HepG2 (cell line): ENCODE measurements around the gene MBLAC1. TPM values are rescaled to one million over a fixed set of nuclear protein-coding genes. Genes with fewer than 3 reads are reported as not detected.

Experiments
- AGO2 ChIP-seq: fragments of 200-400 bp; formaldehyde crosslinking; optimal IDR thresholded peaks from 2 replicates; pipeline ENCODE3; 2017; ENCODE audit warnings: mild to moderate bottlenecking, low read depth, low read length, moderate library complexity
- CREB1 ChIP-seq, 2 experiments: fragments of 450-650 bp in 1 of 2; IDR thresholded peaks; 2 replicates each; pipeline ENCODE4 v1.6.1; 2016 to 2017; ENCODE audit warnings: control low read depth in 1 of 2, mild to moderate bottlenecking in 1 of 2, missing compliant biosample characterization in 1 of 2, missing genetic modification characterization in 1 of 2
- GLMP ChIP-seq: sonication (generic); formaldehyde crosslinking; IDR thresholded peaks from 2 replicates; pipeline ENCODE4 v1.9.0; 2021; ENCODE audit warnings: missing genetic modification reagents, mild to moderate bottlenecking, borderline replicate concordance
- JUND ChIP-seq: sonication (generic); formaldehyde crosslinking; IDR thresholded peaks from 2 replicates; pipeline ENCODE4 v1.8.0; 2022; ENCODE audit warnings: mild to moderate bottlenecking, missing genetic modification reagents
- KLF12 ChIP-seq: sonication (generic); formaldehyde crosslinking; IDR thresholded peaks from 2 replicates; pipeline ENCODE4 v1.4.0; 2020; ENCODE audit warnings: missing genetic modification reagents, borderline replicate concordance
- MBNL3 ChIP-seq: fragments of 250-450 bp; sonication (Bioruptor Pico); conservative IDR thresholded peaks from 2 replicates; pipeline ENCODE4 v1.8.0; 2022; ENCODE audit warnings: mild to moderate bottlenecking, inconsistent platforms
- PBX2 ChIP-seq: IDR thresholded peaks from 2 replicates; pipeline ENCODE4 v1.6.1; 2016; ENCODE audit warnings: control low read depth
- PHF20 ChIP-seq: sonication (generic); formaldehyde crosslinking; IDR thresholded peaks from 2 replicates; pipeline ENCODE4 v1.5.0; 2020; ENCODE audit warnings: mild to moderate bottlenecking, missing genetic modification reagents
- SMARCC2 ChIP-seq: fragments of 450-650 bp; IDR thresholded peaks from 2 replicates; pipeline ENCODE4 v1.6.1; 2017; ENCODE audit warnings: antibody characterized with exemption, mild to moderate bottlenecking
- U2AF2 ChIP-seq: fragments of 200-400 bp; formaldehyde crosslinking; IDR thresholded peaks from 2 replicates; pipeline ENCODE4 v1.6.1; 2017; ENCODE audit warnings: low read depth, mild to moderate bottlenecking, low read length
- ZBTB25 ChIP-seq: IDR thresholded peaks from 2 replicates; pipeline ENCODE4 v1.6.1; 2018; ENCODE audit warnings: missing genetic modification reagents
- ZBTB7B ChIP-seq: sonication (generic); formaldehyde crosslinking; IDR thresholded peaks from 2 replicates; pipeline ENCODE4 v1.4.0; 2020; ENCODE audit warnings: missing genetic modification reagents
- ZMAT3 ChIP-seq: sonication (generic); formaldehyde crosslinking; conservative IDR thresholded peaks from 2 replicates; pipeline ENCODE4 v1.7.0; 2021; ENCODE audit warnings: missing genetic modification reagents
- ZNF574 ChIP-seq: sonication (generic); formaldehyde crosslinking; IDR thresholded peaks from 2 replicates; pipeline ENCODE4 v1.4.0; 2020; ENCODE audit warnings: missing genetic modification reagents
- ZNF577 ChIP-seq: sonication (generic); formaldehyde crosslinking; IDR thresholded peaks from 2 replicates; pipeline ENCODE4 v1.4.0; 2020; ENCODE audit warnings: mild to moderate bottlenecking, low read depth, missing genetic modification reagents, borderline replicate concordance
- ZNF580 ChIP-seq: IDR thresholded peaks from 2 replicates; pipeline ENCODE4 v1.6.1; 2016; ENCODE audit warnings: low read depth, borderline replicate concordance
- ZNF614 ChIP-seq: IDR thresholded peaks from 2 replicates; pipeline ENCODE4 v1.6.1; 2018; ENCODE audit warnings: missing biosample characterization, missing genetic modification reagents, inconsistent platforms, borderline replicate concordance
- ZNF616 ChIP-seq: sonication (generic); formaldehyde crosslinking; IDR thresholded peaks from 2 replicates; pipeline ENCODE4 v1.5.0; 2020; ENCODE audit warnings: low read depth, mild to moderate bottlenecking, missing genetic modification reagents
- ZNF691 ChIP-seq: sonication (generic); formaldehyde crosslinking; IDR thresholded peaks from 2 replicates; pipeline ENCODE4 v1.4.0; 2020; ENCODE audit warnings: missing genetic modification reagents, low read depth, mild to moderate bottlenecking, borderline replicate concordance
- ZNF772 ChIP-seq: sonication (generic); formaldehyde crosslinking; IDR thresholded peaks from 2 replicates; pipeline ENCODE4 v1.5.0; 2020; ENCODE audit warnings: mild to moderate bottlenecking, missing genetic modification reagents
- ZNF776 ChIP-seq: sonication (generic); formaldehyde crosslinking; IDR thresholded peaks from 2 replicates; pipeline ENCODE4 v1.4.0; 2020; ENCODE audit warnings: mild to moderate bottlenecking, missing genetic modification reagents
- polyA plus RNA-seq, 8 experiments: library from polyadenylated mRNA; depleted of rRNA in 3 of 8; stranded (reverse) in 7 of 8; unstranded in 1 of 8; fragments of >200 nt; fragmentation: Illumina TruSeq in 4 of 8; extraction: Trizol in 4 of 8; gene quantifications; 2 replicates each; pipeline versions ENCODE4 v1.2.1 to v1.2.3, GENCODE V29; 2011 to 2016; ENCODE audit warnings: low read depth in 4 of 8, missing spikeins in 1 of 8, mixed read lengths in 1 of 8; ENCODE audit not compliant: insufficient read depth in 1 of 8
- total RNA-seq, 5 experiments: library from RNA; depleted of rRNA; stranded (reverse); fragments of >200 nt; fragmentation: Illumina TruSeq; extraction: Trizol; gene quantifications; 2 replicates each; pipeline ENCODE4 v1.2.3, GENCODE V29; 2016; ENCODE audit warnings: low read depth in 1 of 5

MBLAC1 gene
- total and polyA plus RNA-seq, 2 of the 13 experiments (the other 11 are each of a cell fraction or from before 2014, with no cell fraction given) = 0.79 to 2.1 TPM

- TF ChIP-seq ZNF616 (CRISPR knock-in tag) = 0 out of 2 replicates have a peak, but pooled peaks have one; percentile 22
- no peak for TF ChIP-seq PBX2 (CRISPR knock-in tag)
- TF ChIP-seq ZMAT3 (CRISPR knock-in tag) = 0 out of 2 replicates have a peak, but pooled peaks have one; percentile 15
- no peak for TF ChIP-seq CREB1 (IDR thresholded peaks at IDR 0.05)
- no peak for TF ChIP-seq CREB1 (CRISPR knock-in tag; IDR thresholded peaks at IDR 0.05)
- peak; percentile 69; the same call in 1 of the 2 replicates for TF ChIP-seq PHF20 (CRISPR knock-in tag)
- no peak for TF ChIP-seq GLMP
- peak; percentile 58; the same call in 1 of the 2 replicates for TF ChIP-seq ZNF776
- TF ChIP-seq SMARCC2 = no peak
- no peak for TF ChIP-seq ZBTB25
- no peak; the same call in 1 of the 2 replicates for TF ChIP-seq ZNF772 (CRISPR knock-in tag)
- no peak for TF ChIP-seq ZNF577 (CRISPR knock-in tag)
- TF ChIP-seq JUND (CRISPR knock-in tag) = no peak
- no peak for TF ChIP-seq AGO2
- TF ChIP-seq ZBTB7B (CRISPR knock-in tag) = no peak; the same call in 1 of the 2 replicates
- TF ChIP-seq ZNF691 (CRISPR knock-in tag) = no peak
- TF ChIP-seq ZNF614 (CRISPR knock-in tag) = no peak; the same call in 1 of the 2 replicates
- TF ChIP-seq U2AF2 = no peak
- peak; percentile 59; the same call in 1 of the 2 replicates for TF ChIP-seq ZNF574 (CRISPR knock-in tag)
- TF ChIP-seq ZNF580 (CRISPR knock-in tag) = peak; percentile 64; the same call in 1 of the 2 replicates
- no peak for TF ChIP-seq MBNL3 (CRISPR knock-in tag)
- TF ChIP-seq KLF12 (CRISPR knock-in tag) = peak; percentile 88
These were observed at the start of gene MBLAC1 (continued) for GRCh38 chr7:100126931-100127865.
